ENCODE measurements around the gene OMD. TPM values are rescaled to one million over a fixed set of nuclear protein-coding genes. Genes with fewer than 3 reads are reported as not detected.

OMD gene, protein sequence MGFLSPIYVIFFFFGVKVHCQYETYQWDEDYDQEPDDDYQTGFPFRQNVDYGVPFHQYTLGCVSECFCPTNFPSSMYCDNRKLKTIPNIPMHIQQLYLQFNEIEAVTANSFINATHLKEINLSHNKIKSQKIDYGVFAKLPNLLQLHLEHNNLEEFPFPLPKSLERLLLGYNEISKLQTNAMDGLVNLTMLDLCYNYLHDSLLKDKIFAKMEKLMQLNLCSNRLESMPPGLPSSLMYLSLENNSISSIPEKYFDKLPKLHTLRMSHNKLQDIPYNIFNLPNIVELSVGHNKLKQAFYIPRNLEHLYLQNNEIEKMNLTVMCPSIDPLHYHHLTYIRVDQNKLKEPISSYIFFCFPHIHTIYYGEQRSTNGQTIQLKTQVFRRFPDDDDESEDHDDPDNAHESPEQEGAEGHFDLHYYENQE
- not detected in 2 replicates for total RNA-seq

DNA sequence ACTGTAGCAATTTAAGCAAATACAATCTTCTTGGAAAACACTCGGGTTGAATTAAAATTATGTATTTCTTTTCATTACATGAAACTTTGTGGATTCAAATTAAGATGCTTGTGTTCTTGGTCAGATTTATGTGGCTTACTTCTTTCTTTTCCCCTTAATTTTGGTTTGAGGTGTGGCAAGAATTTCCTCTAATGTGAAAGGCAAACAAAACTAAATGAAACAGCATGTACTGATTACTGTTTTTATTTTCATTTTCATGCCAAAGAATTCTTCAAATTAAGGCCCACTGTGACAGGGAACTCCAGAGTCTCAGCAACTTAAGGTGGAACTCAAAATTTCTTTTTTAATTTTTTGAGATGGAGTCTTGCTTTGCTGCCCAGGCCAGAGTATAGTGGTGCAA lies at the start of gene OMD:
Gene OMD, minus strand, starts transcription at position 132 of the 400 bp plus-strand sequence. CDS start 6,913 bp downstream, outside the sequence.
- intact Hi-C loops (cut with micrococcal nuclease) = no loop called here

DNA sequence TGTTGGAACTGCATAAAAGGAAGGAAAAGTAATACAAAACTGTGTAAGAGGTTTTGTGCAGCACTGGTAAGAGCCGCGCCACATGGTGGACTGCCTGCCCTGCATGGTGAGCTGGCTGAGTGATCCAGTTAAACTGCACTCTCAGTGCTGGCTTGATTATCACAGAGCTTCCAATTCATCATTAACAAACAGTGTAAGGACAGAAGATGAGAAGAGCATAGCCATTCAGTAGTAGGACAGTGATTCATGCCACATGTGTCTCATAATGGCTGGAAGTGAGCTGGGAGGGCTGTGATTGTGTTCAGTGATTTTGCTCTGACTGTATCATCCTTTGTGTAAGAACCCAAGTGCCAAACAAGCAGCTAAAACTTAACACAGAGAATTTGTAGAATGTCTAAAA lies 43.9 kb upstream of the OMD start:
- intact Hi-C loops (cut with micrococcal nuclease) = no loop called here

DNA sequence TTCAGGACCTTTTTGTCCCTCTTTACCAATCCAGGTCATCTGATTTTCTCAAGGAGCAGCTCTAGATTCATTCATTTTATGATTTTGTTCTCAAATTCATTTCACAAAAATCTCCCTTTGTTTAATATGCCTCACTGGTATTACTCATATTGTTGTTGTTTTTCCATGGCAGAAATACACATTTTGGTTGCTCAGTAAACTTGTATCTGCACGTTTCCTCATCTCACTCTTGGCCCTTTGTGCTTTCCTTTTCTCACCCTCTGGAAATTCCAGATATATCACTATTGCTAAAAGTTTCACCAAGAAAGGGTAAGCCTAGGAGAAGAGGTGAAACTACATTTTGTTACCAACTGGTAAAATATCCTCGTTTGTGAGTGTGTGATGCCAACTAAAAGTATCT lies 43.2 kb upstream of the OMD start:
- intact Hi-C loops (cut with micrococcal nuclease) = no loop called here

DNA sequence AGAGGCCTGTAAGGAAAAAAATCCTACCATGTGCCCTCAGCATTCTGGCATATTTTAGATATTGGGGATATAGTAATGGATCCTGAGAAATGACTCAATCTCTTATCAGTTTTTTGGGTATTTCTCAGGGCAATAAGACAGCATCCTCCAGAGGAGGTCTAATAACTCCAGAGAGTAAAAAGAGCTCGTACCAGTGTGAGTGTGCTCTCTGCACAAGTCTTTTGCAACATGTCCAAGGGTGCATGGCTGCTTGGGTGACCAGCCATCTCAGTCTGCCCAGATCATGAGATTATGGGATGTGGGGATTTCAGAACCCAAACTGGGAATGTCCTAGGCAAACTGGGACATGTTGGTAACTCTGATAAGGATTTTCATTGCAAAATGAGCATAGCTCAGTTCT lies 42.8 kb upstream of the OMD start:
- intact Hi-C loops (cut with micrococcal nuclease) = no loop called here

DNA sequence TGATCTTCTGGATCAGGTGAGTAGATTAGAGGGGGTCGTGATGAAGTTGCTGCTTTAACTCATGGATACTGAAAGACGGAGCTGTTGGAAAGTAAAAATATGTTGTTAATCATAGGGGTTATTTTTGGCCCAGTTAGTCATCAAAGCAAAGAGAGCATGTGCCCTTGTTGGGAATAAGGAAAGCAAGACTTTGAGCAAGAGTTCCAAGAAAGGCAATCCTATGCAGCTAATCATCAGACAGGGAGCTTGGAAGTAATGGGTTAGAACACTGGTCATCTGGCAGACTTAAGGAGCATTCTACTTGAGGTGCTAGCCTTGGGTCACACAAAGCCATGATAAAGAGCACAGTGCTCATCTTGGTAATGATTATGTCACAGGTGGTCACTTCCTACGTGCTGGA lies 39.7 kb upstream of the OMD start:
- intact Hi-C loops (cut with micrococcal nuclease) = no loop called here

DNA sequence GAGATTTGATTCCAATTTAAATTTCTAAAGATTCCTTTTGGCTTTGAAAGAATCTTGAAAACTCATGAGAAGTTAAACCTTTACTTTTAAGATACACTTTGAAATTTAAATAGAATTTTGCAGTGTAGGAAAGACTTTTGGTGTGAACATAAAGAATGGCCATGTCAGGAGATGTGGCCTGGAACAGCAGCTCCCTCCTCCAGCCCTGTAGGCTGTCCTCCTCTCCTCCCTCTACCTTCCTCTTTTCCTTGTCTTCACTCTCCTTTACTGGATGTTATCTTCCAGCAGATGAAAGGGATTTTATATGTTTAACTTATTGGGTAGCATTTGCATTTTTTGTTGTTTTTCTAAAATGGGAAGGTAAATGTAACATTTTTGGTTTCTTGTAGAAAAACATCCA lies 39.1 kb upstream of the OMD start:
- intact Hi-C loops (cut with micrococcal nuclease) = no loop called here

DNA sequence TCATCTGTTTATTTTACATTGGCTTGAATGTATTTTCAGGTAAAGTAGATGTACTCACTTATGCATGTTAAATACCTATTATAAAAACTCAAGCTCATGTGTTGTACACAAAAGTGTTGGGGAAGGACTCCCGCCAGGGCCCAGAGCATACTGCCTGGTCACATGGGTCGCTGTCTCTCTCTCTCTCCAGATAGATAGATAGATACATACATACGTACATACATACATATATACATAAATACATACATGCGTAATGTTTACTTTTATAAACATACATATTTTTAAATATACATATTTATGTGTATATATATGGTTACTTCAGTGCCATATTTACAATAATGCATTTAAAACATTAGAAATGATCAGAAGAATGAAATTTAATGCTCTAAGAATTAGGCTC lies 33.3 kb upstream of the OMD start:
- intact Hi-C loops (cut with micrococcal nuclease) = no loop called here

DNA sequence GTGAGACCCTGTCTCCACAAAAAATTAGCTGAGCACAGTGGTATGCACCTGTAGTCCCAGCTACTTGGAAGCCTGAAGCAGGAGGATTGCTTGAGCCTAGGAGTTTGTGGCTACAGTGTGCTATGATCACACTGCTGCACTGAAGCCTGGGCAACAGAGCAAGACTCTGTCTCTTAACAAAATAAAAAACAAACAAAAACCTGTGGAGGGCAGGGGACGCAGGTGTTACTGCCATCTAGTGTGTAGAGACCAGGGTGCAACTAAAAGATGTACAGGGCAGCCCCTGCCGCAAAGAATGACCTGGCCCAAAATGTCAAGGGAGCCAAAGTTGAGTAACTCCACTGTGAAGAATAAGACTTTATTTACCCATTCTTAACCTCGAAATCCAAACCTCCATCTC lies 30.9 kb upstream of the OMD start:
- intact Hi-C loops (cut with micrococcal nuclease) = no loop called here

DNA sequence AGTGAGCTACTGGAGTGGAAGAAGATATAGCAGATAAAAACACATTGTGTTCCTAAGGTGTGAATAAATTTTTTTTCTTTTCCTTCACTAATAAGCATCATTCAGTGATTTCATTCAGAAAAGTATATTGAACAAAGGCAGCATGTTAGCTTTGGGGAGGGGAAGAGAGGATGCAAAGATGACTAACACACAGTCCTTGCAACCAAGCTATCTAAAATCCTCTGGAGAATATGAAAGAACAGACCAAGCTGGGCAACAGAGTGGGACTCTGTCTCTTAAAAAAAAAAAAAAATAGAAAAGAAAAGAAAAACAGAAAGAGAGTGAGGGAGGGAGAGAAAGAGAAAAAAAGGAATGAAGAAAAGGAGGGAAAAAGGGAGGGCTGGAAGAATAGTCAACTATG lies 22.3 kb upstream of the OMD start:
- intact Hi-C loops (cut with micrococcal nuclease) = no loop called here

DNA sequence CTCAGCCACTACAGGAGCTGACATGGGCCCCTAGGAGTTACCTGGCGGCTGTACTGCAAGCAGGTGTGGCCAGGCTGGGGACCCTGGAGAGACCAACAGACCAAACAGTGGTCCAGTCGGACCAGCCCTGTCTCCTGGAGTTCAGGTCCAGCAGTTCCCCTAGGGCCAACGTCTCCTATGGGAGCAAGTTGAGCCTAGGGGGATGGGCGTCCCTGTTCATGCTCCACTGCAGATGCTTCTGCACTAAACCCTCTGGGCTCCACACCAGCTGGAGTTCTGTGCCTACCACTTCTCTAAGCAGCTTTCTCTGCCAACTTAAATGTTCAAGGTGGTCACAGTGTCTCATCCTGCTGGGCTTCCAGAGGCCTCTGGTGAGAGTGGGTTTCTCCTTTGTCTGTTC lies 20.6 kb upstream of the OMD start:
- intact Hi-C loops (cut with micrococcal nuclease) = no loop called here

DNA sequence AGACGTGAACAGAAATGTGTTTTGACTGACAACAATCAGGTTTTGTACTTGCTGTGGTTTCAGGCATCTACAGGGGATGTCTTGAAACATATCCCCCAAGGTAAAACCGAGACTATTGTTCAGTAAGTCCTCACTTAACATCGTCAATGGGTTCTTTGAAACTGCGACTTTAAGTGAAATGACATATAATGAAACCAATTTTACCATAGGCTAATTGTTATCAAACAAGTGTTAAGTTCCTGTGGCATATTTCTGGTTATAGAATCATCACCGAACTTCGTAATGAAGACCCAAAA lies 16.4 kb upstream of the OMD start:
- intact Hi-C loops (cut with micrococcal nuclease) = no loop called here

DNA sequence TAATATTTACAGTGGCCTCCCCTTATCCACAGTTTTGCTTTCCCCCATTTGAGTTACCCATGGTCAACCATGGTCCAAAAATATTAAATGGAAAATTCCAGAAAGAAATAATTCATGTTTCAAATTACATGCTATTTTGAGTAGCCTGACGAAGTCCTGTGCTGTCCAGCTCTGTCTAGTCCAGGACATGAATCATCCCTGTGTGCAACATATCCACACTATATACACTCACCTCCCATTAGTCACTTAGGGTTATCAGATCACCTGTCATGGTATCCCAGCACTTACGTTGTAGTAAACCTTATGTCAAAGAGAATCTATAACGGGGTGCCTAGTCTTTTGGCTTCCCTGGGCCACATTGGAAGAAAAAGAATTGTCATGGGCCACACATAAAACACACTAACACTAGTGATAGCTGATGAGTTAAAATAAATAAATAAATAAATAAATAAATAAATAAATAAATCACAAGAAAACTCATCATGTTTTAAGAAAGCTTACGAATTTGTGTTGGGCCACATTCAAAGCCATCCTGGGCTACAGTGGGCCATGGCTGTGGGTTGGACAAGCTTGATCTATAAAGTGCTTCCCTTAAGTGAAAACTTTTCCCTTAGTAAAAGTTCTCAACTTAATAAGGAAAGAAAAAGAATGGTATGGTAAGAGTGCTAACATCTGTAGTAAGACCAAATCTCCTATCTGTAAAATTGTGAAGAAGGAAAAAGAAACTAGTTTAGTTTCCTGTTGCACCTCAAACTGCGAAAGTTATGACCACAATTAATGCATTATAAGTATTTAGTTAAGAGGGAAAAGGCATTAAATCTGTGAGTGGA lies 15.9 kb upstream of the OMD start:
- intact Hi-C loops (cut with micrococcal nuclease) = loop anchor here (1.0 kb wide), 2 partner anchors 97 to 300 kb away; no protein-coding TSS in a partner anchor

DNA sequence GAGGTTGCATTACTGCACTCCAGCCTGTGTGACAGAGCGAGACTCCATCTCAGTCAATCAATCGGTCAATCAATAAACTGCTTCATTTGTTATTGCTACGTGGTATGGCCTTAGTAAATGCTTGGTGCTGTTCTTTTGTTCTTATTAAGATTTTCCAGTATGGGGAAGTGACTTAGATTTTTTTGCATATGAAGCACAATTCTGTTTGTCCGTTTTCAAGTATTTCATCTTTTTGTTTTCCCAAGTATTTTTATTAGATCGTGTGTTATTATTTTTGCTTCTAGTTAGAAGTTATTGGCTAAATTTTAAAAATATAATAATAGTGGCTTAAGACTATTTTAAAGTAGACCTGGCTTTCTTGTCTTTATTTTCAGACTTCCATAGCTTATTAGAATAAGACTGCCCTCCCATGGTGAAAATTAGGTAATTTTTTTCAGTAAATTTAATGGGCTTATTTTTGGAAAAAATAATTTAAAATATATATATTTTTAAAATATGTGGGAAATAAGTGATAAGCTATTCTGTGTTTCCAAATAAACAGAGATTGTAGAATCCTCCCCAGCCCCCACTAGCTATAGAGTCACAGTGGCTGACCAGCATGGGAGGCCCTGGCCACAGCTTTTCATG lies 14.7 kb upstream of the OMD start:
- intact Hi-C loops (cut with micrococcal nuclease) = loop anchor here (1.0 kb wide), 2 partner anchors 96 to 299 kb away; no protein-coding TSS in a partner anchor

DNA sequence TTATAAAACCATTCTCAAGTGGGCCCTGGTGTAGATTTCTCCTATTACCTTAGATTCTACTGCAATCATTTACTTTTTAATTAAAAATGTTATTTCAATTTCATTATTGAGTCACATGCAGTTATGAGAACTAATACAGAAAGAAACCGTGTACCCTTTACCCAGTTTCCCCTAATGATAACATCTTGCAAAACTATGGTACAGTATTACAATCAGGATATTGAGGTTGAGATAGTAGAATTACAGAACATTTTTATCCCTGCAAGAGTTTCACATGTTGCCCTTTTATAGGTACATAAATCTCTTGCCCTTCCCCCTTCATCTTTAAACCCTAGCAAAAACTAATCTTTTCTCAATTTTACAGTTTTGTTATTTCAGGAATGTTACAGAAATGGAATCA lies 11.0 kb upstream of the OMD start:
- intact Hi-C loops (cut with micrococcal nuclease) = no loop called here

DNA sequence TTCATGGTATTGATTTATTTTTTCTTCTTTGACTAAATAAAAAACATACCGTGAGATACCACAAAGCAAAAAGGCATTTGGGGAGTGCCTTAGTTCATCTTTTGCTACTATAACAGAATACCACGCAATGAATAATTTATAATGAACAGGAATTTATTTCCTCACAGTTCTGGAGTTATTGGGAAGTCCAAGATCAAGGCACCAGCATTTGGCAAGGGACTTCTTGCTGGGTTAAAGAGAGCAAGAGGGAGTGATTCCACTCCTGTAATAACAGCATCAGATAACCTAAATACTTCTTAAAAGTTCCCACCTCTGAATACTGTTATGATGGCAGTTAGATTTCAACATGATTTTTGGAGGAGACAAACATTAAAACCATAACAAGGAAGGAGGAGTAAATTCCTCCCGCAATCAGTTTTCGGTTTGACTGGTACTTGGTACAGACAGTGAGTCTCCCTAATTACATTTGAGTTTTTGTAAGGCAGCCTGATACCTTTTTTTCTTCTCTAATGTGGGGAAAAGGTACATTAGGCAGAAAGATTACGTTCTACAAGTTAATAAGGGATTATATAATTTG lies 8.8 kb upstream of the OMD start:
- intact Hi-C loops (cut with micrococcal nuclease) = no loop called here

DNA sequence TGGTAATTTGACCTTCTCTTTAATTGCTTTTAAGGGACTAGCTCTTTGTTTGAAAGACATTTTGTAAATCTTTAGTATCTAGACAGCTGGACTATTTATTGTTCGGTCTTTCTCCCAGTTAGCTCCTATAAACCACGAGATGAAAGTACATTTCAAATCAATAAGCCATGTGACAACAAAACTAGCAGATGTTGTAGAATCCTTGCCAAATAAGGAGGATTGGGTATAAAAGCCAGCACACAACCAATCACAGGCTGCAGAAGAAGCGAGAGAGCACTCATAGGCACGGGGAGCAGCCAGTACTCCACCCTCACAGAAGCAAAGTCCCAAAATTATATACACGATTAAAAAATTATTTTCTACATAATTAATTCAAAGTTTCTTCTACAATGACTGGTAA lies 8.1 kb upstream of the OMD start:
- intact Hi-C loops (cut with micrococcal nuclease) = no loop called here

DNA sequence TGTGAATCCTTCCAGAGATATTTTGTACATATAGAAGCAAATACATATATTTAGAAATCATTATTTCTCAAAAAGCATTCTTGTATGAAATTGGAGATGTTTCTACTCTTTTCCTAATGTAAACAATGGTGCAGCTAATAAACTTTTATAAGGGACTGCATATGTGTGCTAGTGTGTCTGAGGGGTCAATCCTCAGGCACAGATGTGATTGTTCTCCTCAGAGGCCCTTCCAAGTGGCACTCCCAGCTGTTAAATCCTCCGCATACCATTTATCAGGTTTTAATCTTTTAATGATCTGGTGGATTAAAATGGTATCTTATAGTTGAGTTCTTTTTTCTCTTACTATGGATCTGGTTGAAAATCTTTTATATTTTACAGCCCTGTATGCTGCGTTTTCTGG lies 5.6 kb upstream of the OMD start:
- intact Hi-C loops (cut with micrococcal nuclease) = no loop called here

DNA sequence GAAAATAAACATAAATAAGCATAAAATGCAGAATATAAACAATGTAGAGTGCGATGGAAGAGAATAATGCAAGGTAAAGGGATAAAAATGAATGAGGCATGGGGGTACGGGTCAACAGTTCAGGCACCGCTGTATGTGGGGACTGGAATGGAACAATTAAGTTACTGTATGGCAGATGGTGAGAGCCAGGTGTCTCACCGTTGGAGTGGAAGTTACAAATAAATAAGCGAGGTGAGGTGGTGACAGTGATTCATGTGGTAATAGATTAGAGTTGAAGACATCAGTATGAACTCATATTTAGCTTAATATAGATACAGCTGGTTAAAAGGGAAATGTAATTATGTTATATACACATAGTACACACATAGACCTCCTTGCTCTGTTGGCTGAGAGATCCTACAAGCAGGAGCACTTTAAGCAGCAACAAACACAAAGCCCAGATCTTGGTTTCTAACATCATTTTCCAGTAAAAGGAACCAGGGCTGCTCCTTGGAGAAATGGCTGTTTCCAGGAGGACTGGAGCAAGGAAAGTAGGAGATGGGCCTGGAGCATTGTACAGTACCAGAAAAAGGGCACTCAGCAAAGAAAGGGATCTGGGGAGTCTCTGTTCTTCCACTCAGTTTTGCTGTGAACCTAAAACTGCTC lies 2.4 kb upstream of the OMD start:
- intact Hi-C loops (cut with micrococcal nuclease) = no loop called here

DNA sequence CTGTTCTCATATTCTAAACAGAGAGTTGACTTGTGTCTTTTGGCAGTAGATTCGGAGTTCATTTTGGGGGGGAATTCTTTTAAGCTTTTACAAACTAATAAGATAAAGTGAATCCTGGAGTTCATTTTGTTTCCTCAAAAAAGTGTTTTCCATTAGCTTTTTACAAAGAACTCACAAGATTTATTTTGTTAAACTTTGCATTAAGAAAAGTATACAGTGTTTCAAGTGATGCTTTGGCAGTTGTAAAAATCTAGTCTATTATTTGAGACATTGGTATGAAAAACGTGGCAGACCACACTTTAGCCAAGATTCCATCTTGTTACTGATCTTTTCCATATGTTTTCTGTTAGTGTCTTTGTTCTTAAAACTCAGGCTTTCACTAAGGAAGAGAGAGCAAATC lies 1.2 kb upstream of the OMD start:
- intact Hi-C loops (cut with micrococcal nuclease) = no loop called here

DNA sequence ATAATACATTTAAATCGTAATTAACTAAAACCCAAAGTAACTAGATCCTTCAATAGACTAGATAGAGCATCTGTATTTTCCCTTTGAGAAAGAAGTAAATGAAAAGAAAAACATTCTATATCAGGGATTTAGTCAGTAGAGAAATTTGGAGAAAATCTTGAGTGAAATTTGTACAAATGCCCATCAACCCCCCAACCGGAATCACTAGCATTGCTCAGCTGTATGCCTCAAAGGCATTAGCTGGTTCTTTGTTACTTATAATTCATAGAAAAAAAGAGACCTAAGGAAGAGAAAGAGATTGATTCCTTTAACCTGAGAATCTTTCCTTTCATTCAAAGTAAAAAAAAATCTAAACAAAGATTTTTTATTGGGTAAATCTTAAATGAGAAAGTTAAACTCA lies 659 bp downstream of the OMD start:
- intact Hi-C loops (cut with micrococcal nuclease) = no loop called here

DNA sequence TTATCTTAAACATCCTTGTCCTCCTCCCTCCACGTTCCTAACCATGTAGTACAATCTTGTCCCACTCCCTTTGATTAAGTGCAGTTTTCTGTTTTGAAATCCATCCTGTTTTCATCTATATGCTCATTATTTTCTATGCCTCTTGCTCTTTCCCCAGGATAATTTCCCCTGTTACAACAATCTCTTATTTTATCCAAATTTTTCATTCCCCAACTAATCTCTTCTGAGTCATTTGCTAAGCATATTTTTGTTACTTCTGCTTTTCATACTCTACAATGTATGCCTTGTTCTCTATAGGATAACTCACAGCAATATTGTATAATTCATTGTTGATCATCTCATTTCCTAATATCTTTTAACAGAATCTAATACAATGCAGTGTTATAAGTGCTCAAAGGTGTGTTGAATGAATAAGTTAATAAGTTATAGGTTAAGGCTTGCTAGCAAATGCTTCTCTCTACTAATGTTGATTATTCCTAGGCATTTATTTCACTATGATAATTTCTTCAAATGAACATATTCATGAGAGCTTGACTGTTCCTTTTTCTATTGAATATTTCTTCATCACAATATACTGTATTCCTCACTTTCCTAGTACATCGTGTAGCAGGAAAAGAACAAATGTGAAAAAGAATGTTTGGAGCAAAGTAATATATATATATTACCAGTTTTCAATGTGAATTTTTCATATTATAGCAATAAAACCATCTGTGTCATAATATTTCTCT lies 1.5 kb downstream of the OMD start:
- intact Hi-C loops (cut with micrococcal nuclease) = no loop called here

All from T-helper 1 cell treated with Interleukin-12 subunit alpha and Interleukin-12 subunit beta and Interleukin-4 antibody, amounts not matched to agents 30 ng/mL and 1 ng/mL, for 36 hours (primary cell).